ENCODE data around the gene PEX14.

Gene PEX14

DNA sequence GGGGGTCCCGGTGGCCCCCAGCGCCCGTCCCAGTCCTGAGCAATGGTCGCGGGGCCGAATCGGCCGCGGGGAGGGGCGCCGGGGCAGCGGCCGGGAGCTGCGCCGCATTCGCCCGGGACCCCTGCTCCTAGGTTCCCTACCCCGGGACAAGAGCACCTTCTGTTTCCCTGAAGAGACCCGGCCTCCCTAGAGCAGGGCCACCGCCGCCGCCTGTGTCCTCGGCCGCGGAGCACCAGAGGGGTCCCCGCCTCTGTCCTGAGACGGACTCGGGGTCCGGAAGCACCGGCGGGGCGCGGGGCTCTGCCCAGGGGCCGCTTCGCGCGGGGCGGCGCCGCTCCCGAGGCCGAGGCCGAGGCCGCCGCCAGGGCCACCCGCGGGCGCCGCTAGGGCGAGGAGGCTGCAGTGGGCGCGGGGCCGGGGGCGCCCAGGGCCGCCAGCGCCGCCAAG is 163.8 kb downstream of the PEX14 start:
- no peak overlapping the region for H3K27ac ChIP-seq (ENCODE audit: low read depth, low read length)
- no peak overlapping the region for H2AFZ ChIP-seq (ENCODE audit: low read depth, low read length, severe bottlenecking)
- H4K20me1 ChIP-seq (ENCODE audit: low read depth, low read length) = no peaks in the 10 kb centered on the region
- no peaks in the 10 kb centered on the region for H3K9me3 ChIP-seq (ENCODE audit: insufficient read depth, low read length)
- H3K27me3 ChIP-seq (ENCODE audit: low read length) = no peaks in the 10 kb centered on the region
- no peak overlapping the region for H3K4me2 ChIP-seq (ENCODE audit: low read depth, low read length, poor library complexity, severe bottlenecking)
- H3K9me2 ChIP-seq (replicated peaks; ENCODE audit: insufficient read depth, low read length) = no peaks in the 10 kb centered on the region
- H3K9ac ChIP-seq (ENCODE audit: low read length) = no peak overlapping the region
- TF ChIP-seq CTCF (IDR thresholded peaks at IDR 0.05; ENCODE audit: insufficient read depth, low read length, poor library complexity, severe bottlenecking) (no peak), EZH2phosphoT487 (conservative IDR thresholded peaks at IDR 0.05; ENCODE audit: low read length) (no peak)
- H3K36me3 ChIP-seq (ENCODE audit: low read length) = no peaks in the 10 kb centered on the region
- H3F3A ChIP-seq (ENCODE audit: insufficient read depth) = no peaks in the 10 kb centered on the region
- H3K4me3 ChIP-seq (ENCODE audit: insufficient read depth, low read length, poor library complexity, severe bottlenecking) = no peak overlapping the region
- H3K79me2 ChIP-seq (ENCODE audit: insufficient read depth, low read length) = no peaks in the 10 kb centered on the region

DNA sequence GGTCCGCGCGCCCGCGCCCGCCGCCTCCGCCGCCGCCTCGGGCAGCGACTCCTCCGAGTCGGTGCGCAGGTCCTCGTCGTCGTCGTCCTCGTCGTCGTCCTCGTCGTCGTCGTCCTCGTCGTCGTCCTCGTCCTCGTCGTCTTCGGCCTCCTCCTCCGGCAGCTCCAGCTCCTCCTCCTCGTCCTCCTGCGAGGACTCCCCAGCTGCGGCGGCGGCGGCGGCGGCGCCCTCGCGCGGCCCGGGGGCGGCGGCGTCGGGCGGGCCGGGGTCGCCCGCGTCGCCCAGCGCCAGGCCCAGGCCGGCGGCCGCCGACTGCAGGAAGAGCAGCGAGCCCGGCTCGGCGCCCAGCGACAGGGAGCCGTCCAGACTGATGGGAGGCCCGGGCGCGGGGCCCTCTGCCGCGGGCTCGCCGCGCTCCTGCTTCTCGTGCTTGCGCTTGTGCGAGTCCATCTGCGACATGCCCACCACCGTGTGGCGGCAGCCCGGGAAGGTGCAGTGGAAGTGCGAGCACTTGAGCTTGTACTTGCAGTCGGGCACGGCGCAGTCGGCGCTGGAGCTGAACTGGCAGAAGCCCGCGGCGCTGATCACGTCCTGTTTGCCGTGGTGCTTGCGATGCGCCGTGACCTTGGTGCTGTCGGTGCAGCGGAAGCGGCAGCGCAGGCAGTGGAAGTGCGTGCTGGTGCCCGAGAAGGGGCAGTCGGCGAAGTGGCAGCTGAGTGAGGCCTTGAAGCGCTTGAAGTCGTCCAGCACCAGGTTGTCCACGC is 164.4 kb downstream of the PEX14 start:
- no peaks in the 10 kb centered on the region for H4K20me1 ChIP-seq (ENCODE audit: low read depth, low read length)
- no peak overlapping the region for H3K4me3 ChIP-seq (ENCODE audit: insufficient read depth, low read length, poor library complexity, severe bottlenecking)
- H3K9me2 ChIP-seq (replicated peaks; ENCODE audit: insufficient read depth, low read length) = no peaks in the 10 kb centered on the region
- H3F3A ChIP-seq (ENCODE audit: insufficient read depth) = no peaks in the 10 kb centered on the region
- no peak for TF ChIP-seq CTCF (IDR thresholded peaks at IDR 0.05; ENCODE audit: insufficient read depth, low read length, poor library complexity, severe bottlenecking)
- no peak for TF ChIP-seq EZH2phosphoT487 (conservative IDR thresholded peaks at IDR 0.05; ENCODE audit: low read length)
- H3K36me3 ChIP-seq (ENCODE audit: low read length) = no peaks in the 10 kb centered on the region
- H2AFZ ChIP-seq (ENCODE audit: low read depth, low read length, severe bottlenecking) = no peak overlapping the region
- no peak overlapping the region for H3K4me2 ChIP-seq (ENCODE audit: low read depth, low read length, poor library complexity, severe bottlenecking)
- no peak overlapping the region for H3K27ac ChIP-seq (ENCODE audit: low read depth, low read length)
- no peaks in the 10 kb centered on the region for H3K9me3 ChIP-seq (ENCODE audit: insufficient read depth, low read length)
- no peaks in the 10 kb centered on the region for H3K27me3 ChIP-seq (ENCODE audit: low read length)
- H3K79me2 ChIP-seq (ENCODE audit: insufficient read depth, low read length) = no peaks in the 10 kb centered on the region
- no peak overlapping the region for H3K9ac ChIP-seq (ENCODE audit: low read length)

GRCh38 chr1:10639775-10640578 is 165.2 kb downstream of the PEX14 start:
- no peak overlapping the region for H3K4me3 ChIP-seq (ENCODE audit: insufficient read depth, low read length, poor library complexity, severe bottlenecking)
- no peaks in the 10 kb centered on the region for H3K9me2 ChIP-seq (replicated peaks; ENCODE audit: insufficient read depth, low read length)
- no peaks in the 10 kb centered on the region for H3F3A ChIP-seq (ENCODE audit: insufficient read depth)
- no peaks in the 10 kb centered on the region for H3K27me3 ChIP-seq (ENCODE audit: low read length)
- H3K36me3 ChIP-seq (ENCODE audit: low read length) = no peaks in the 10 kb centered on the region
- H3K4me2 ChIP-seq (ENCODE audit: low read depth, low read length, poor library complexity, severe bottlenecking) = no peak overlapping the region
- H4K20me1 ChIP-seq (ENCODE audit: low read depth, low read length) = no peaks in the 10 kb centered on the region
- H3K79me2 ChIP-seq (ENCODE audit: insufficient read depth, low read length) = no peaks in the 10 kb centered on the region
- no peak overlapping the region for H3K9ac ChIP-seq (ENCODE audit: low read length)
- TF ChIP-seq EZH2phosphoT487 (conservative IDR thresholded peaks at IDR 0.05; ENCODE audit: low read length) = no peak
- TF ChIP-seq CTCF (IDR thresholded peaks at IDR 0.05; ENCODE audit: insufficient read depth, low read length, poor library complexity, severe bottlenecking) = no peak
- H3K9me3 ChIP-seq (ENCODE audit: insufficient read depth, low read length) = no peaks in the 10 kb centered on the region
- H2AFZ ChIP-seq (ENCODE audit: low read depth, low read length, severe bottlenecking) = no peak overlapping the region
- no peak overlapping the region for H3K27ac ChIP-seq (ENCODE audit: low read depth, low read length)
